ENCODE data around the gene GABRG3.

The GABRG3 gene

DNA sequence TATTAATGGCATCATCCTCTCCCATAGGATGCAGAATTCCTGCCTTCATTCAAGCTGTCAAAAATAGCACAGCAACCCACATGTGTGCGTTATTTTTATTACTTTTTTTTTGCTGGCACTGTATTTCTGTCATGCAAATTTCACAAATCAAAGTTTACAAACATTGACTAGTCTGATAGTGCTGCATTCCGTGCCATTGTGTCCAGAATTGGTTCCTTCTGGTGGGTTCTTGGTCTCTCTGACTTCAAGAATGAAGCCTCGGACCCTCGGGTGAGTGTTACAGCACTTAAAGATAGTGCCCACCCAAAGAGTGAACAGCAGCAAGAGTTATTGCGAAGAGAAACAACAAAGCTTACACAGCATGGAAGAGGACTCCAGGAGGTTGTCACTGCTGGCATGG, 490.2 kb downstream of the GABRG3 start:
- TF ChIP-seq POLR2AphosphoS5 (IDR thresholded peaks at IDR 0.05; ENCODE audit: low read depth) (no peak), GABPA (IDR thresholded peaks at IDR 0.05; ENCODE audit: low read depth) (no peak), REST (IDR thresholded peaks at IDR 0.05; ENCODE audit: insufficient replicate concordance, low read depth) (no peak), SPI1 (IDR thresholded peaks at IDR 0.05; ENCODE audit: borderline replicate concordance, low read depth) (no peak)
- TF ChIP-seq, protein P1, sequence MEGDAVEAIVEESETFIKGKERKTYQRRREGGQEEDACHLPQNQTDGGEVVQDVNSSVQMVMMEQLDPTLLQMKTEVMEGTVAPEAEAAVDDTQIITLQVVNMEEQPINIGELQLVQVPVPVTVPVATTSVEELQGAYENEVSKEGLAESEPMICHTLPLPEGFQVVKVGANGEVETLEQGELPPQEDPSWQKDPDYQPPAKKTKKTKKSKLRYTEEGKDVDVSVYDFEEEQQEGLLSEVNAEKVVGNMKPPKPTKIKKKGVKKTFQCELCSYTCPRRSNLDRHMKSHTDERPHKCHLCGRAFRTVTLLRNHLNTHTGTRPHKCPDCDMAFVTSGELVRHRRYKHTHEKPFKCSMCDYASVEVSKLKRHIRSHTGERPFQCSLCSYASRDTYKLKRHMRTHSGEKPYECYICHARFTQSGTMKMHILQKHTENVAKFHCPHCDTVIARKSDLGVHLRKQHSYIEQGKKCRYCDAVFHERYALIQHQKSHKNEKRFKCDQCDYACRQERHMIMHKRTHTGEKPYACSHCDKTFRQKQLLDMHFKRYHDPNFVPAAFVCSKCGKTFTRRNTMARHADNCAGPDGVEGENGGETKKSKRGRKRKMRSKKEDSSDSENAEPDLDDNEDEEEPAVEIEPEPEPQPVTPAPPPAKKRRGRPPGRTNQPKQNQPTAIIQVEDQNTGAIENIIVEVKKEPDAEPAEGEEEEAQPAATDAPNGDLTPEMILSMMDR (IDR thresholded peaks at IDR 0.05; ENCODE audit: insufficient read depth, low read length) = no peak
- H3K27ac ChIP-seq (replicated peaks) = no peak overlapping the region
- DNase-seq (ENCODE audit: low read depth in 1 of 2, low spot score in 1 of 2) = no peak
- no peak overlapping the region for H3K4me3 ChIP-seq (replicated peaks; ENCODE audit: insufficient read depth, low read length)
- H3K27me3 ChIP-seq (ENCODE audit: insufficient read depth, poor library complexity, severe bottlenecking) = no peaks in the 10 kb centered on the region

- DNase-seq (ENCODE audit: low read depth in 1 of 2, low spot score in 1 of 2) = no peak
- Histone ChIP-seq H3K27ac (replicated peaks) (no peak overlapping the region), H3K27me3 (ENCODE audit: insufficient read depth, poor library complexity, severe bottlenecking) (no peaks in the 10 kb centered on the region), H3K4me3 (replicated peaks; ENCODE audit: insufficient read depth, low read length) (no peak overlapping the region)
- TF ChIP-seq, protein P1 (IDR thresholded peaks at IDR 0.05; ENCODE audit: insufficient read depth, low read length) = no peak
- TF ChIP-seq GABPA (IDR thresholded peaks at IDR 0.05; ENCODE audit: low read depth) = no peak
- TF ChIP-seq REST (IDR thresholded peaks at IDR 0.05; ENCODE audit: insufficient replicate concordance, low read depth) = no peak
- no peak for TF ChIP-seq SPI1 (IDR thresholded peaks at IDR 0.05; ENCODE audit: borderline replicate concordance, low read depth)
- no peak for TF ChIP-seq POLR2AphosphoS5 (IDR thresholded peaks at IDR 0.05; ENCODE audit: low read depth)
These were observed 492.6 kb downstream of the GABRG3 start for GRCh38 chr15:27463525-27464088.

DNA sequence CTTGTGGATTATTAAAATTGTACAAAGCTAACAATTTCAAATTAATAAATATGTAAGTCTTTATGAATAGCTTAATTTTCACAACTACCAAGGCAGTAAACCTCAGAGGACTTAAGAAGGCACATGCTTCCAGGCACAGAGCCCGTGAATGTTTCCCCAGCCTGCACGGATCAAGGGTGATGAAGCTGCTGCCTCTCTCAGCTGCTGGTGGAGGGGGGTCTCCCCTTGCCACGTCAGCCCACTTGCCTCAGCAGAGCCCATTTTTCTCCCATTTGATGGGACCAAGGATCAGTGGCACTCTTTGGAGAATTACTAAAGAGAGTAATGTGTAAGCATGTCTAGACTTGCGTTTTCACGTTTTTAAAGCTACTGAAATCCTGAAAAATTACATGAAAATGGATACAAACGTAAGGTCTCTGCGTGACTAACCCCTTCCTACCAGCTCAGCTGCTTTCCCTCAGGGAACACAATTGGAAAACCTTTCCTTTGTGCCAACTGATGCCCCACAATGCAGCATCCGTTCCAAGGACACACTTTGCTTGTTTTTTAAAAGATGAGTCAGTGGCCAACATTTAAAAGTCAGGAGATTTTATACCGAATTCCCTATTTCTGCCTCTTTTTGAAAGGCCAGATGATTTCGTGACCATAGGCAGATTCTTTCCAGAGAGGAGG, 494.1 kb downstream of the GABRG3 start:
- Histone ChIP-seq H3K27me3 (ENCODE audit: insufficient read depth, poor library complexity, severe bottlenecking) (no peaks in the 10 kb centered on the region), H3K4me3 (replicated peaks; ENCODE audit: insufficient read depth, low read length) (no peak overlapping the region), H3K27ac (replicated peaks) (no peak overlapping the region)
- TF ChIP-seq REST (IDR thresholded peaks at IDR 0.05; ENCODE audit: insufficient replicate concordance, low read depth) = no peak
- no peak for TF ChIP-seq POLR2AphosphoS5 (IDR thresholded peaks at IDR 0.05; ENCODE audit: low read depth)
- TF ChIP-seq, protein P1 (IDR thresholded peaks at IDR 0.05; ENCODE audit: insufficient read depth, low read length) = no peak
- TF ChIP-seq SPI1 (IDR thresholded peaks at IDR 0.05; ENCODE audit: borderline replicate concordance, low read depth) = no peak
- no peak for TF ChIP-seq GABPA (IDR thresholded peaks at IDR 0.05; ENCODE audit: low read depth)
- no peak for DNase-seq (ENCODE audit: low read depth in 1 of 2, low spot score in 1 of 2)

Measured in HL-60 (cell line).